ENCODE measurements around the gene IL2RG. TPM values are rescaled to one million over a fixed set of nuclear protein-coding genes. Genes with fewer than 3 reads are reported as not detected.

Gene IL2RG
- total RNA-seq, 6 donors from 2014 or later, result 20.7 to 43.8 (median 26.2) TPM

DNA sequence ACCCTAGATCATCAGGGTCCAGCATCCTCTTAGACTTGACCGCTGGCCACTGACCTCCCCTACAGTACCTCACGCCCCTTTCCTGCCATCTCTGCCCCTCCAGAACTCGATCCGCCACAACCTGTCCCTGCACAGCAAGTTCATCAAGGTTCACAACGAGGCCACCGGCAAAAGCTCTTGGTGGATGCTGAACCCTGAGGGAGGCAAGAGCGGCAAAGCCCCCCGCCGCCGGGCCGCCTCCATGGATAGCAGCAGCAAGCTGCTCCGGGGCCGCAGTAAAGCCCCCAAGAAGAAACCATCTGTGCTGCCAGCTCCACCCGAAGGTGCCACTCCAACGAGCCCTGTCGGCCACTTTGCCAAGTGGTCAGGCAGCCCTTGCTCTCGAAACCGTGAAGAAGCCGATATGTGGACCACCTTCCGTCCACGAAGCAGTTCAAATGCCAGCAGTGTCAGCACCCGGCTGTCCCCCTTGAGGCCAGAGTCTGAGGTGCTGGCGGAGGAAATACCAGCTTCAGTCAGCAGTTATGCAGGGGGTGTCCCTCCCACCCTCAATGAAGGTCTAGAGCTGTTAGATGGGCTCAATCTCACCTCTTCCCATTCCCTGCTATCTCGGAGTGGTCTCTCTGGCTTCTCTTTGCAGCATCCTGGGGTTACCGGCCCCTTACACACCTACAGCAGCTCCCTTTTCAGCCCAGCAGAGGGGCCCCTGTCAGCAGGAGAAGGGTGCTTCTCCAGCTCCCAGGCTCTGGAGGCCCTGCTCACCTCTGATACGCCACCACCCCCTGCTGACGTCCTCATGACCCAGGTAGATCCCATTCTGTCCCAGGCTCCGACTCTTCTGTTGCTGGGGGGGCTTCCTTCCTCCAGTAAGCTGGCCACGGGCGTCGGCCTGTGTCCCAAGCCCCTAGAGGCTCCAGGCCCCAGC lies 10.5 kb downstream of the IL2RG start:
- 70 to 80% methylated on average over 11 to 31 of the region's 31 CpGs for WGBS, 2 donors
- no peaks in the 10 kb centered on the region for H3K36me3 ChIP-seq
- H3K9me3 ChIP-seq, result no peaks in the 10 kb centered on the region
- DNase-seq, result peak in 1 of 2 donors; percentile 66
- TF ChIP-seq, protein P1, sequence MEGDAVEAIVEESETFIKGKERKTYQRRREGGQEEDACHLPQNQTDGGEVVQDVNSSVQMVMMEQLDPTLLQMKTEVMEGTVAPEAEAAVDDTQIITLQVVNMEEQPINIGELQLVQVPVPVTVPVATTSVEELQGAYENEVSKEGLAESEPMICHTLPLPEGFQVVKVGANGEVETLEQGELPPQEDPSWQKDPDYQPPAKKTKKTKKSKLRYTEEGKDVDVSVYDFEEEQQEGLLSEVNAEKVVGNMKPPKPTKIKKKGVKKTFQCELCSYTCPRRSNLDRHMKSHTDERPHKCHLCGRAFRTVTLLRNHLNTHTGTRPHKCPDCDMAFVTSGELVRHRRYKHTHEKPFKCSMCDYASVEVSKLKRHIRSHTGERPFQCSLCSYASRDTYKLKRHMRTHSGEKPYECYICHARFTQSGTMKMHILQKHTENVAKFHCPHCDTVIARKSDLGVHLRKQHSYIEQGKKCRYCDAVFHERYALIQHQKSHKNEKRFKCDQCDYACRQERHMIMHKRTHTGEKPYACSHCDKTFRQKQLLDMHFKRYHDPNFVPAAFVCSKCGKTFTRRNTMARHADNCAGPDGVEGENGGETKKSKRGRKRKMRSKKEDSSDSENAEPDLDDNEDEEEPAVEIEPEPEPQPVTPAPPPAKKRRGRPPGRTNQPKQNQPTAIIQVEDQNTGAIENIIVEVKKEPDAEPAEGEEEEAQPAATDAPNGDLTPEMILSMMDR (IDR thresholded peaks at IDR 0.05), result no peak
- TF ChIP-seq EP300 (IDR thresholded peaks at IDR 0.05) (no peak), POLR2AphosphoS5 (IDR thresholded peaks at IDR 0.05) (no peak), POLR2A (IDR thresholded peaks at IDR 0.05) (no peak)
- peaks cover 12 to 19% (median 15%) of the 10 kb centered on the region in 4 donors for H3K4me1 ChIP-seq
- no peak for ATAC-seq (ENCODE audit: low FRiP score in 2 of 2)
- H3K27me3 ChIP-seq, result no peaks in the 10 kb centered on the region
- H3K27ac ChIP-seq, result no peak overlapping the region
- no peak overlapping the region for H3K4me3 ChIP-seq

DNA sequence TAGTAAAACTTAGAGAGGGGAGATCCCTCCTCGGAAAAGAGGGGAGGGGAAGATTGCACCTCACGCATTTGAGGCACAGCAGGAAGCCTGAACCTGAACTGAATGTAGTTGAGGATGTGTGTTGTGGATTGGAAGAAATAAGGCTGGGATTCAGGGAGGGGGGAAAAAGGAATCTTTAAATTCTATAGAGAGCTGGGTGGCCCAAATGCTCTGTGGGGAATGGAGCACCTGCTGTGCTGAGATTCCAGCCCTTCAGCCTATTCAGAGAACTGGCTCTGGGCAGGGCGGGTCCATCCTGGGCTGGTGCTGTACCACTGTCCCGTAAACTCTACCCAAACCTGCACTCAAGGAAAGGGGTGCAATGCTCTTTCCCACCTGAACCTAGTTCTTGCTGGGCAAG lies 11.6 kb downstream of the IL2RG start:
- TF ChIP-seq, protein P1 (IDR thresholded peaks at IDR 0.05), result no peak
- TF ChIP-seq POLR2A (IDR thresholded peaks at IDR 0.05), result no peak
- no peak for TF ChIP-seq EP300 (IDR thresholded peaks at IDR 0.05)
- no peak for TF ChIP-seq POLR2AphosphoS5 (IDR thresholded peaks at IDR 0.05)
- 66 to 91% methylated on average over 3 of the region's 4 CpGs for WGBS, 2 donors
- H3K9me3 ChIP-seq, result no peaks in the 10 kb centered on the region
- H3K4me1 ChIP-seq, result peaks cover 12 to 19% (median 17%) of the 10 kb centered on the region in 4 donors
- no peaks in the 10 kb centered on the region for H3K36me3 ChIP-seq
- H3K4me3 ChIP-seq, result no peak overlapping the region
- DNase-seq, result no peak
- no peaks in the 10 kb centered on the region for H3K27me3 ChIP-seq
- no peak for ATAC-seq (ENCODE audit: low FRiP score in 2 of 2)
- no peak overlapping the region for H3K27ac ChIP-seq

DNA sequence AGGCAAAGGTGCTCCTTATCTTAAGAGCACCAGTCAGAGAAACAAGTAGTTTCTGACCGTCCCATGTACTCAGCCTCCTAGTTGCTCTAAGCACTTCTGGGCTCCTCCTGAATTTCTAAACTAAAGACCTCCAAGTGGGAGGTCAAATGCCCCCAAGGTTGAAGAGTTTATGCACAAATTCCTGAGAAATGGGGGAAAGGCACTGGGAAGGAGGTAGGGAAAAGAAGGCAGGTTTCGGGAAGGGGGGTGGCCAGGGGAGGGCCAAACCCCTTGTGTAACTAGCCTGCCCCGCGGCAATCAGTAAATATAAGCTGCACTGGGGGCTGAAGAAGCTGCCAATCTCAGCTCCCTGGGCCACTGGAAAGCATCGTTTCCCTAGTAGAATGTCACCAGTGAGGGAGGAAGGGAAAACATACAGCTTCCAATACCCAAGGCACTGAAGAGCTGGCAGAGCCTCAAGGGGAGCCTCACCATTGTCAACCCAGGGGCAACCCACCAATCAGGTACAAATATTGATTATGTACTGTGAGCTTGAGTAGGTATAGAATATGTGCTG lies 12.3 kb downstream of the IL2RG start:
- DNase-seq (no peak), ATAC-seq (ENCODE audit: low FRiP score in 2 of 2) (no peak)
- Histone ChIP-seq H3K9me3 (no peaks in the 10 kb centered on the region), H3K4me1 (peaks cover 8 to 19% (median 14%) of the 10 kb centered on the region in 4 donors), H3K4me3 (no peak overlapping the region), H3K36me3 (no peaks in the 10 kb centered on the region), H3K27me3 (no peaks in the 10 kb centered on the region), H3K27ac (no peak overlapping the region)
- 65 to 70% methylated on average over 5 of the region's 5 CpGs for WGBS, 2 donors
- TF ChIP-seq EP300 (IDR thresholded peaks at IDR 0.05), result no peak
- no peak for TF ChIP-seq POLR2AphosphoS5 (IDR thresholded peaks at IDR 0.05)
- TF ChIP-seq, protein P1 (IDR thresholded peaks at IDR 0.05), result no peak
- TF ChIP-seq POLR2A (IDR thresholded peaks at IDR 0.05), result no peak

DNA sequence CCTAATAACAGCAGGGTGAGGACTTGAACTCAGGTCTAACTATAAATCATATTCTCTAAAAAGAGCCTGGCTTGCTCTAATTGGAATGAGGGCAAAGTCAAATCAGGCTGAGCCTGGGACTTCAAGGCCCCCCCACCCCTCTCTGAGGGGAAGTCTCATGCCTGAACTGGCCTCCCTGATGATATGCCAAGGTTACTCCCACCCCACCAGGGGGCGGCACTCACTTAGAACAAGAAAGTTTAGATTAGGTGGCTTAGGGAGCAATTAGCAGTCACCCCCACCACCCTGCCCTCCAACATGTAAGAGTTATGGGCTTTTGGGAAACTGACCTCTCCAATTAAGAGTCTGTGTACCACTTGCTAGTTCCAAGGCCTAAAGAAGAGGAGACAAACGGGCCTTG lies 13.1 kb downstream of the IL2RG start:
- Histone ChIP-seq H3K4me1 (peaks cover 7 to 14% (median 9%) of the 10 kb centered on the region in 4 donors), H3K27ac (no peak overlapping the region), H3K27me3 (no peaks in the 10 kb centered on the region), H3K36me3 (no peaks in the 10 kb centered on the region), H3K9me3 (no peaks in the 10 kb centered on the region), H3K4me3 (no peak overlapping the region)
- no peak for TF ChIP-seq EP300 (IDR thresholded peaks at IDR 0.05)
- TF ChIP-seq, protein P1 (IDR thresholded peaks at IDR 0.05), result peak; percentile 24 to 54 (median 48)
- ATAC-seq (ENCODE audit: low FRiP score in 2 of 2), result peak in 1 of 2 donors; percentile 51
- peak in 1 of 2 donors; percentile 70 for DNase-seq
- WGBS, 2 donors, result 26 to 33% methylated on average over 1 to 2 of the region's 2 CpGs

Data from upper lobe of left lung (tissue), 6 donors.